Measurements from ENCODE around the gene PXMP2. TPM values are rescaled to one million over a fixed set of nuclear protein-coding genes. Genes with fewer than 3 reads are reported as not detected.

The PXMP2 gene
- total and polyA plus RNA-seq, 2 of the 8 experiments (the other 6 are each of a cell fraction or from before 2014, with no cell fraction given), result 13.8 to 15.1 TPM

- Histone ChIP-seq H3K4me1 (replicated peaks in 1 of 4; ENCODE audit: control insufficient read depth in 3 of 4, insufficient read depth in 4 of 4, low read length in 3 of 4) (no peaks in the 10 kb centered on the region), H3K4ac (replicated peaks; ENCODE audit: insufficient read length, low read depth, low read length) (no peak overlapping the region), H2BK15ac (ENCODE audit: low read length) (no peak overlapping the region), H4K8ac (ENCODE audit: extremely low read depth, insufficient read depth, low read length) (no peak overlapping the region), H3K27ac (ENCODE audit: low read depth, low read length) (no peak overlapping the region), H2AFZ (ENCODE audit: low read length) (no peak overlapping the region), H4K20me1 (replicated peaks in 1 of 2; ENCODE audit: control insufficient read depth in 1 of 2, insufficient read depth in 2 of 2, low read length in 2 of 2) (peaks cover 0 to 10% of the 10 kb centered on the region in 2 experiments), H4K5ac (ENCODE audit: insufficient read length, low read depth, low read length) (no peak overlapping the region), H2BK120ac (replicated peaks; ENCODE audit: low read depth, low read length) (no peak overlapping the region), H3K4me3 (ENCODE audit: extremely low read depth in 1 of 4, insufficient read depth in 2 of 4, low read depth in 3 of 4, low read length in 4 of 4) (no peak overlapping the region), H3K18ac (ENCODE audit: extremely low read depth, low read length) (no peak overlapping the region), H4K91ac (replicated peaks; ENCODE audit: insufficient read length, low read length) (no peak overlapping the region), H3K27me3 (replicated peaks in 1 of 4; ENCODE audit: control insufficient read depth in 3 of 4, extremely low read depth in 1 of 4, insufficient read depth in 3 of 4, low read length in 3 of 4) (no peaks in the 10 kb centered on the region), H2BK5ac (ENCODE audit: low read depth, low read length) (no peak overlapping the region), H3K36me3 (ENCODE audit: control insufficient read depth in 2 of 4, insufficient read depth in 4 of 4, low read length in 3 of 4) (peaks cover 22 to 59% (median 51%) of the 10 kb centered on the region in 4 experiments), H3K9ac (replicated peaks in 1 of 4; ENCODE audit: extremely low read depth in 1 of 4, low read depth in 3 of 4, low read length in 3 of 4) (no peak overlapping the region), H3K79me1 (ENCODE audit: low read depth, low read length) (no peaks in the 10 kb centered on the region), H3K23ac (ENCODE audit: insufficient read length) (no peak overlapping the region), H3K56ac (replicated peaks; ENCODE audit: insufficient read length, low read depth, low read length) (no peak overlapping the region), H2AK5ac (ENCODE audit: low read depth, low read length) (no peak overlapping the region), H2BK12ac (ENCODE audit: low read depth, low read length) (no peak overlapping the region), H3K14ac (ENCODE audit: insufficient read length) (no peak overlapping the region), H3K9me3 (ENCODE audit: insufficient read depth in 2 of 2, low read depth in 1 of 2, low read length in 1 of 2) (no peaks in the 10 kb centered on the region), H3K4me2 (ENCODE audit: insufficient read depth in 1 of 2, low read depth in 2 of 2, low read length in 2 of 2) (no peak overlapping the region), H2BK20ac (ENCODE audit: low read length) (no peak overlapping the region), H3K79me2 (ENCODE audit: control insufficient read depth in 1 of 2, insufficient read depth in 2 of 2, low read length in 2 of 2) (no peaks in the 10 kb centered on the region), H3K23me2 (ENCODE audit: low read depth, low read length) (no peaks in the 10 kb centered on the region)
- ChIA-PET CTCF (ENCODE audit: partially characterized antibody) (interaction anchor here (1.1 to 8.0 kb wide), 2 partner anchors 13 to 23 kb away, joined by 3 to 61 read pairs; no protein-coding TSS in a partner anchor), POLR2A (ENCODE audit: partially characterized antibody) (interaction anchor here (0.9 to 1.2 kb wide), 2 partner anchors 27 to 28 kb away, joined by 3 read pairs; no protein-coding TSS in a partner anchor)
- 94% methylated on average over 26 of the region's 27 CpGs; no CpG with 5 or more reads in 1 of the 2 experiments for WGBS, 2 experiments (ENCODE audit: extremely low coverage in 1 of 2, insufficient coverage in 1 of 2, insufficient read length in 1 of 2, insufficient replicate concordance in 2 of 2, low coverage in 1 of 2, low lambda C conversion rate in 2 of 2, missing lambda C conversion rate in 1 of 2)
- FAIRE-seq, result no peak
- no peak for DNase-seq (ENCODE audit: low read depth in 1 of 2, low spot score in 2 of 2)
- TF ChIP-seq POLR2AphosphoS5 (IDR thresholded peaks at IDR 0.05; ENCODE audit: low read depth, low read length) (no peak), EGR1 (IDR thresholded peaks at IDR 0.05; ENCODE audit: borderline replicate concordance, low read depth, low read length) (no peak), KDM5A (IDR thresholded peaks at IDR 0.05; ENCODE audit: low read length) (no peak), BACH1 (IDR thresholded peaks at IDR 0.05; ENCODE audit: low read length) (no peak), CTCF (IDR thresholded peaks at IDR 0.05; ENCODE audit: control extremely low read depth in 1 of 3, insufficient read depth in 1 of 3, low read depth in 1 of 3, low read length in 3 of 3) (no peak), SRF (IDR thresholded peaks at IDR 0.05; ENCODE audit: low read depth, low read length) (no peak)
These were observed 38.0 kb upstream of the PXMP2 start for GRCh38 chr12:132649226-132649945.
